ENCODE results near the gene NUMBL.
"Not testable (repeated sequence)": the region's sequence is repeated elsewhere in the genome, so short reads cannot be mapped to it uniquely, and the experiment has no call there.

The NUMBL gene

GRCh38 chr19:40661616-40662015 is 28.8 kb downstream of the NUMBL start:
- DNase-seq = no peak

DNA sequence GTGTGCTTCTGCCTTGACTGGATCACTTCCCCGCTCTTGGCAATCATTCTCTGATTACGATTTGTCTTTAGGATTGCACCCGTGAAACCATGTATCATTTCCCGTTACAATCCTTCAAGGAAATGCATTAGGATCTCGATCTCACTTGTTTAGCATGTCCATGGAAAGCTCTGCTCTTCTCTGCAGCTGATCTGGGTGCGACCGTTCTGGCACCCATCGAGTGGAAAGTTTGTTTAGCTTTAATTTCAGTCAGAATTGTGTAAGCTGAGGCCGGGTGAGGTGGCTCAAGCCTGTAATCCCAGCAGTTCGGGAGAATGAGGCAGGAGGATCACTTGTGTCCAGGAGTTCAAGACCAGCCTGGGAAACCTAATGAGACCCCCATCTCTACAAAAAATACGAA is 30.9 kb downstream of the NUMBL start:
- no peak for DNase-seq

DNA sequence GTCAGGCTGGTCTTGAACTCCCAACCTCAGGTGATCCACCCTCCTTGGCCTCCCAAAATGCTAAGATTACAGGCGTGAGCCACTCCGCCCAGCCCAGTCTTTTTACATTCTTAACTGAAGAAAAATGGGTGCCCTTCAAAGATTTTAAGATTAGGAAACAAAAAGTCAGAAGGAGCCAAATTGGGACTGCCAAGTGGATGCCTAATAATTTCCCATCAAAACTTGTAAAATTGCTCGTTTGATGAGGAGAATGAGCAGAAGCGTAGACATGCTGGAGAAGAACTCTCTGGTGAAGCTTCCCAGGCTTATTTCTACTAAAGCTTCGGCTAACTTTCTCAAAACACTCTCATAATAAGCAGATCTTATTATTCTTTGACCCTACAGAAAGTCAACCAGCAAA is 31.3 kb downstream of the NUMBL start:
- DNase-seq = no peak

GRCh38 chr19:40658031-40658430 is 32.4 kb downstream of the NUMBL start:
- no peak for DNase-seq

- not testable (repeated sequence) for DNase-seq
These were observed 34.8 kb downstream of the NUMBL start for GRCh38 chr19:40655684-40656083.

DNA sequence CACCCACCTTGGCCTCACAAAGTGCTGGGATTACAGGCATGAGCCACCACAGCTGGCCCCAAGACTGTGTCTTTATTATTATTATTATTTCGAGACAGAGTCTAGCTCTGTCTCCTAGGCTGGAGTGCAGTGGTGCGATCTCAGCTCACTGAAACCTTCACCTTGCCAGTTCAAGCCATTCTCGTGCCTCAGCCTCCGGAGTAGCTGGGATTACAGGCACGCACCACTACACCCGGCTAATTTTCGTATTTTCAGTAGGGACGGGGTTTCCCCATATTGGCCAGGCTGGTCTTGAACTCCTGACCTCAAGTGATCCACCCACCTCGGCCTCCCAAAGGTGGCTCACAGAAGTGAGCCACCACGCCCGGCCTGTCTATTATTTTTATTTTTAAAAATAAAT is 38.1 kb downstream of the NUMBL start:
- DNase-seq = not testable (repeated sequence)

DNA sequence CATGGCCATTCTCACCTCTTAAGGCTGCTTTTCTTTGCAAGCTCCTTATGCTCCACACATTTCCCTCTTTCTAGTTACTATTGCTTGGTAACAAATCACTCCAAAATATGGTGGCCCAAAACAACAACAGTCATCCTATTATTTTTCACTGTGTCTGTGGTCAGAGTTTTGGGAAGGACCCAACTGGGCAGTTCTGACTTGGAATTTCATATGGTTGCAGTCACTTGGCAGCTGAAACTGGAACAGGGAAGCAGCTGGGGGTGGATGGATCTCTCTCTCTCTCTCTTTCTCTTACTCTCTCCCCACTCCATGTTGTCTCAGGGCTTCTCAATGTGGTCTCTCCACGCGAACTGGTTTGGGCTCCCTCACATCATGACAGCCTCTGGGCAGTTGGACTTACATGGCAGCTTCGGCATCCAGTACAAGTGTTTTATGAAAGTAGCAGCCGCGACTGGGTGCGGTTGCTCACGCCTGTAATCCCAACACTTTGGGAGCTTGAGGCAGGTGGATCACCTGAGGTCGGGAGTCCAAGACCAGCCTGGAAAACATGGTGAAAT is 39.6 kb downstream of the NUMBL start:
- no peak for DNase-seq

DNA sequence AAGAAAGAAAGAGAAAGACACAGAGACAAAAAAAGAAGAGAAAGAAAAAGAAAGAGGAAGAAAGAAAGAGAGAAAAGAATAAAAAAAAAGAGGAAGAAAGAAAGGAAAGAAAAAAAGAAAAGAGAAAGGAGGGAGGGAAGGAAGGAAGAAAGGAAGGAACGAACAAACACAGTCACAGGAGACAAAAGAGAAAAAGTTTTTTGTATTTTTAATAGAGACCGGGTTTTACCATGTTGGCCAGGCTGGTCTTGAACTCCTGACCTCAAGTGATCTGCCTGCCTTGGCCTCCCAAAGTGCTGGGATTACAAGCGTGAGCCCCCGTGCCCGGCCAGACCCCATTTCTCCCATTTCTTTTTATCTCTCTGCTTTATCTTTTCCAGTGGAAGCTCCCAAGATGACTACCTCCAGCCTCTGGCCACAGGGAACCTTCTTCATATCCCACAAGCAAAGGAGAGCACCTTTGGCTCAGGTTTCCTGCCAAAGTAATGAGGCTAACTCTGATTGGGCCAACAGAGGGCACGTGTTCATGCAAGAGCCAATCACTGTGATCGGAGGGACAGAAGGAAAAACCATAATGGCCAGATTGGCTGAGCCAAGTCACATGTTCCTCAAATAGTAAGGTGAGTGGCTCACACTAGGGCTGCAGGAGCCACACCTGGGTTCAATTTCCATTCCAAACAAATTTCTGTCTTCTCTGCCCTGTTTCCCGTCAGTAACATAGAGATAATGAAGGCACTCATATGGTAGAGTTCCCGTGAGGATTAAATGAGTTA is 40.4 kb downstream of the NUMBL start:
- DNase-seq = not testable (repeated sequence)

GRCh38 chr19:40646743-40647254 is 43.7 kb downstream of the NUMBL start:
- DNase-seq = no peak

DNA sequence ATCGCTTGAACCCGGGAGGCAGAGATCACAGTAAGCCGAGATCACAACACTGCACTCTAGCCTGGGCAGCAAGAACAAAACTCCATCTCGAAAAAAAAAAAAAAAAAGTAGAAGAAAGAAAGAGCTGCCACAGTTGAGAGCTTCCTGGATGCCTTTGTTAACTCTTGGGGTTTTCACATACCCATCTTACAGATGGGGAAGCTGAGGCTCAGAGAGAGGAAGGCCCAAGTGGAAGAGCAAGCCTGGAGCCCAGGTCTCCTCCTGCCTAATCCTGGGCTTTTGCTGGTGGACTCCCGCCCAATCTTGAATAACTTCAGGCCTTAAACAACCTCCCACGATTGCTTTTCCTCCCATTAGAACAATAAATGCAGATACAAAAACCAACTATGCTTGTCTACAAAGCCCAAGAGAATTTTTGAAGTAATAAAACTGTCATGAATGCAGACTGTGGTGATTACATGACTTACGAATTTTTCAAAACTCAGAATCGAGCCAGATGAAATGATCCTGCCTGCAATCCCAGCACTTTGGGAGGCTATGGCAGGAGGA is 47.6 kb downstream of the NUMBL start:
- DNase-seq = no peak

DNA sequence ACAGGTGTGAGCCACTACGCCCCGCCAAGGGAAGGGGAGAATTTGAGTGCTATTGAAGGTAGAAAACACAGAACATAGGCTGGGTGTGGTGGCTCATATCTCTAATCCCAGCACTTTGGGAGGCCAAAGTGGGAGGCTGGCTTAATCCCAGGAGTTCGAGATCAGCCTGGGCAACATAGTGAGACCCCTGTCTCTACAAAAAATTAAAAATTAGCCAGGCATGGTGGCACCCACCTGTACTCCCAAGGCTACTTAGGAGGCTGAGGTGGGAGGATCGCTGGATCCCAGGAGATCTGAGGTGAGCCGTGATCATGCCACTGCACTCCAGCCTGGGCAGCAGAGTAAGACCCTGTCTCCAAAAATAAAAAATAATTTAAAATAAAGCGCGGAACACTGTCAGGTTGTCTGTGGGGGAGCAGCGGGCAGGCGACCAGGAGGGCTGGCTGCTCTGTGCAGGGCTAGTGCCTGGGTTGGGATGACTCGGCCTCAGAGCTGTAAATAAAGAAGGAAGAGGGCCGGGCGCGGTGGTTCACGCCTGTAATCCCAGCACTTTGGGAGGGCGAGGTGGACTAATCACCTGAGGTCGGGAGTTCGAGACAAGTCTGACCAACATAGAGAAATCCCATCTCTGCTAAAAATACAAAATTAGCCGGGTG is 48.3 kb downstream of the NUMBL start:
- DNase-seq = no peak

DNA sequence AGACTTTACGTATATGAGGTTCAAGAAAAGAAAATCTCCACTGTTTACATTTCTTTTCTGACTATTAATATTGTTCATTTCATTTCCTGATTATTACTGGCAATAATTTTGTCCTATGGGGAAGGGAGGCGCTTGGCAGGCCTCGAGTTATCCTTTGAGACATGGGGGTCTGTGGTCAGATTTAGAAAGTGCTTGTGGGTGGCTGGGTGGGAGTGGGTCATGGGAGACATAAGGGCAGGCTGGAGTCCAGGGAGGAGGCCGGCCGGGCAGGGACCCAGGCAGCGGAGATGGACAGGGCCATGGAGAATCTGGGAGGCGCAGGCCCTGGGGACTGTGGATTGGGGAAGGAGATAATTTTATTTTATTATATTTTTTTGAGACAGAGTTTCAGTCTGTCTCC is 49.2 kb downstream of the NUMBL start:
- no peak for DNase-seq

DNA sequence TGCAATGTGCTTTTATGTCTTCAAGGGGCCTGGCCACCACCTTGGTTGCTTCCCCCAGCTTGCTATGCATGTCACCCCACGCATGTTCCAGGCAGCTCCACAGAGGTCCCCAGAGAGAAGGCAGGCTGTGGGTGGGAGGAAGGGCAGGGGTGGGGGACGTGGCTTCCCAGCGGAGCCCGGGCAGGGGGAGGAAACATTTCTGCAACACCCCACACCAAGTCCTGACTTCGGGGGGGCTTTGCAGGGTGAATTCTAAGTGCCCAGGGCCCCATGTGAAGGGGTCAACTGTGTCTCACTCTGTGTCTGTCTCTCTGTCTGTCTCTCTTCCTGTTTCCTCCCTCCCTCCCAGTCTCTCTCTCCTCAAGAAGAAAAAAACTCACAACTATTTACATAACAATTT is 49.7 kb downstream of the NUMBL start:
- no peak for DNase-seq

DNA sequence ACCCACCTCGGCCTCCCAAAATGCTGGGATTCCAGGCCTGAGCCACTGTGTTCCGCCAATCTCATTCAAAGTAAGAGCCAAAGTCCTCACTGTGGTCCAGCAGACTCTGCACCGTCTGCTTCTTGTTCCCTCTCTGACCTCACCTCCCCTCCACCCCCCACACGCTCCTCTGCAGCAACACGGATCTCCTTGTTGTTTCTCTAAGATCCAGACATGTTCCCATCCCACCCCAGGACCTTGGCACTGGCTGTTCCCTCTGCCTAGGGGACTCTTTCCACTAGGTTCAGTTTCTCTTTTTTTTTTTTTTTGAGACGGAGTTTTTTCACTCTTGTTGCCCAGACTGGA is 50.8 kb downstream of the NUMBL start:
- DNase-seq = no peak

DNA sequence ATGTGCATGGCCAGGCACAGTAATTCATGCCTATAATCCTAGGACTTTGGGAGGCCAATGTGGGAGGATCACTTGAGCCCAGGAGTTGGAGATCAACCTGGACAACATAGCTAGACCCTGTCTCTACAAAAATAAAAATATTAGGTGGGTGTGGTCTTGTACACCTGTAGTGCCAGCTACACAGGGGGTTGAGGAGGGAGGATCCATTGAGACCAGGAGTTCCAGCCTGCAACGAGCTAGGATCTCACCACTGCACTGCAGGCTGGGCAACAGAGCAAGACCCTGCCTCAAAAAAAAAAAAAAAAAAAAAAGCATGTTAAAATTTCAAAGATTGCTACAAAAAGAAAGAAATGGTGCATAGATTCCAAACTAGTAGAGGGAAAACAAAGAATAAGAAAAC is 52.1 kb downstream of the NUMBL start:
- no peak for DNase-seq

GRCh38 chr19:40633207-40633606 is 57.2 kb downstream of the NUMBL start:
- no peak for DNase-seq

DNA sequence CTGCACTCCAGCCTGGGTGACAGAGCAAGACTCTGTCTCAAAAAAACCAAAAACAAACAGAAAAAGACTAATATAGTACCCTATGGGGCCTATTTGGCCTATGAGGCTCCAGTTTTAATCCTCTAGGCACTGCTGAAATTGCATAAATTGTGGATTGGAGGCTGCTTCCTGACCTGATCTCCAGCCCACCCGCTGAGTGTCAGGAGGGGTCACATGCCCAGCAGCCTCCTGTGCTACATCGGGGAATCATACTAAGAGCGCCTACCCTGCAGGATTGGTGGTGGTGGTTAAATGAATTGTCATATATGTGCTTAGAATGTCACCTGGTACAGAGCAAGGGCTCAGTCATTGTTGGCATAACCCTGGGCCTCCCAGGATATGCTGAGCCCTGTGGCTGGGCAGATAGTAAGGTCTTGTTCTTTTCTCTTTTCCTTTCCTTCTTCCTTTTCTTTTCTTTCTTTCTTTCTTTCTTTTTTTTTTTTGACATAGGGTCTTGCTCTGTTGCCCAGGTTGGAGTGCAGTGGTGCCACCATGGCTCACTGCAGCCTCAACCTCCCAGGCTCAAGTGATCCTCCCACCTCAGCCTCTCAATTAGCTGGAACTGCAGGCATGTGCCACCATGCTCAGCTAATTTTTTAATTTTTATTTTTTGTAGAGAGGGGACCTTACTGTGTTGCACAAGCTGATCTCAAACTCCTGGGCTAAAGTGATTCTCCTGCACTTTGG is 58.0 kb downstream of the NUMBL start:
- no peak for DNase-seq

DNA sequence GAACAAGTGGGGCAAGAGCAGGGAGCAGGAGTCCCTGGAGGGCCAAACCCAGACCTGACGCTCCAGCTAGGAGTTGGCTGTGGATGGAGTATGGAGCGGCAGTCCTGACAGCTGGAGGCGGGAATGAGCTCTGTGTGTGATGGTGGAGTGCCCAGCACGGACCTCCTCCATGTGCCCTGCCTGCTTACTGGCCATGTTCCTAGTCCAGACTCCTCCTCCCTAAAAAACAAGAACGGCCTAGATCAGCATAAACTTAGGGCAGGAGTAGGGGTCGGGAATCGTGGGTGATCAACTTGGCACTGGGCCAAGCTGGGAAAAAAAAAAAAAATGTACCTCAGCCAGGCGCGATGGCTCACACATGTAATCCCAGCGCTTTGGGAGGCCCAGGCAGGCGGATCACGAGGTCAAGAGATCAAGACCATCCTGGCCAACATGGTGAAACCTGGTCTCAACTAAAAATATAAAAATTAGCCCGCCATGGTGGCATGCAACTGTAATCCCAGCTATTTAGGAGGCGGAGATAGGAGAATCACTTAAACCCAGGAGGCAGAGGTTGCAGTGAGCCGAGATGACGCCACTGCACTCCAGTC is 59.8 kb downstream of the NUMBL start:
- no peak for DNase-seq

GRCh38 chr19:40629346-40629745 is 61.1 kb downstream of the NUMBL start:
- DNase-seq = no peak

- DNase-seq = no peak
These were observed 62.8 kb downstream of the NUMBL start for GRCh38 chr19:40627486-40628279.

DNA sequence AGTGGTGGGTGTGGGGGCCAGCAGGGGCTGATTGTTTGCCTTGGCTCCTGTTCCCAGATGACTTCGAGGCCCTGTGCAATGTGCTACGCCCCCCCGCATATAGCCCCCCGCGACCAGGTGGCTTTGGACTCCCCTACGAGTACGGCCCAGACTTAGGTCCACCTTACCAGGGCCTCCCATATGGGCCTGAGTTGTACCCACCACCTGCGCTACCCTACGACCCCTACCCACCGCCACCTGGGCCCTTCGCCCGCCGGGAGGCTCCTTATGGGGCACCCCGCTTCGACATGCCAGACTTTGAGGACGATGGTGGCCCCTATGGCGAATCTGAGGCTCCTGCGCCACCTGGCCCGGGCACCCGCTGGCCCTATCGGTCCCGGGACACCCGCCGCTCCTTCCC is 63.5 kb downstream of the NUMBL start:
- no peak for DNase-seq

All from effector CD8-positive, alpha-beta T cell (primary cell).